Glutamatergic neuron (in vitro differentiated cells): ENCODE results near the gene RESP18. TPM values are rescaled to one million over a fixed set of nuclear protein-coding genes. Genes with fewer than 3 reads are reported as not detected.
A peak's percentile ranks its signal among the peaks of the same experiment; 100 is the strongest.

Experiments
- DNase-seq: peaks from one replicate; pipeline ENCODE4 v3.0.0; 2022
- H3K27ac Mint-ChIP-seq: one replicate; pipeline ENCODE4 v1.8.0; 2020; ENCODE audit warnings: mild to moderate bottlenecking, mixed read lengths, inconsistent platforms; ENCODE audit not compliant: unreplicated experiment
- H3K27me3 Mint-ChIP-seq: one replicate; pipeline ENCODE4 v1.8.0; 2020; ENCODE audit warnings: mild to moderate bottlenecking, moderate library complexity, mixed read lengths, inconsistent platforms; ENCODE audit not compliant: unreplicated experiment
- H3K36me3 Mint-ChIP-seq: one replicate; pipeline ENCODE4 v1.8.0; 2020; ENCODE audit warnings: mild to moderate bottlenecking, mixed read lengths, inconsistent platforms; ENCODE audit not compliant: unreplicated experiment
- H3K4me1 Mint-ChIP-seq: one replicate; pipeline ENCODE4 v1.8.0; 2020; ENCODE audit warnings: mild to moderate bottlenecking, low read depth, mixed read lengths, inconsistent platforms; ENCODE audit not compliant: unreplicated experiment
- H3K4me3 Mint-ChIP-seq: one replicate; pipeline ENCODE4 v1.8.0; 2020; ENCODE audit warnings: mild to moderate bottlenecking, mixed read lengths, inconsistent platforms; ENCODE audit not compliant: unreplicated experiment
- H3K9me3 Mint-ChIP-seq: one replicate; pipeline ENCODE4 v1.8.0; 2020; ENCODE audit warnings: mild to moderate bottlenecking, moderate library complexity, mixed read lengths, inconsistent platforms; ENCODE audit not compliant: unreplicated experiment
- CTCF ChIP-seq: fragments of 200-600 bp; sonication (generic); IDR thresholded peaks from one replicate; pipeline ENCODE4 v1.5.0; 2021; ENCODE audit not compliant: partially characterized antibody, unreplicated experiment
- long read RNA-seq: library from polyadenylated mRNA; unstranded; transcript quantifications from one replicate; pipeline ENCODE4 v2.0.0, GENCODE V29; 2020; ENCODE audit not compliant: unreplicated experiment
- total RNA-seq: library from RNA; stranded (reverse); fragmentation: NEBNext Ultra II Directional; extraction: Animal tissue kit (Norgen Biotek cat#: 25700); gene quantifications from one replicate; pipeline ENCODE4 v1.2.1, GENCODE V29; 2021; ENCODE audit not compliant: unreplicated experiment

Gene RESP18
- not detected for total RNA-seq
- long read RNA-seq: 0 reads

GRCh38 chr2:219332542-219332941 lies at the start of gene RESP18:
TSS of gene RESP18 (minus strand) at chr2:219332744.
- peak within 1 kb of the TSS; percentile 74 for H3K4me3 Mint-ChIP-seq
- peaks cover 5% of the 10 kb centered on the region for H3K9me3 Mint-ChIP-seq
- peaks cover 14% of the 10 kb centered on the region for H3K36me3 Mint-ChIP-seq
- TF ChIP-seq CTCF: no peak
- H3K4me1 Mint-ChIP-seq: peaks cover 4% of the 10 kb centered on the region
- peak; percentile 35 for DNase-seq
- H3K27me3 Mint-ChIP-seq: peaks cover 18% of the 10 kb centered on the region
- no peak within 1 kb of the TSS for H3K27ac Mint-ChIP-seq

GRCh38 chr2:219381448-219381847 lies 48.9 kb upstream of the RESP18 start:
- TF ChIP-seq CTCF: no peak
- H3K27ac Mint-ChIP-seq: no peak overlapping the region
- H3K4me3 Mint-ChIP-seq: no peak overlapping the region
- H3K9me3 Mint-ChIP-seq: peaks cover 3% of the 10 kb centered on the region
- no peak for DNase-seq
- no peaks in the 10 kb centered on the region for H3K36me3 Mint-ChIP-seq
- H3K4me1 Mint-ChIP-seq: peaks cover 4% of the 10 kb centered on the region
- H3K27me3 Mint-ChIP-seq: peaks cover 9% of the 10 kb centered on the region

GRCh38 chr2:219380926-219381325 lies 48.4 kb upstream of the RESP18 start:
- H3K27me3 Mint-ChIP-seq: peaks cover 9% of the 10 kb centered on the region
- H3K4me1 Mint-ChIP-seq: peaks cover 4% of the 10 kb centered on the region
- H3K4me3 Mint-ChIP-seq: no peak overlapping the region
- TF ChIP-seq CTCF: no peak
- H3K9me3 Mint-ChIP-seq: peaks cover 3% of the 10 kb centered on the region
- H3K27ac Mint-ChIP-seq: no peak overlapping the region
- DNase-seq: no peak
- no peaks in the 10 kb centered on the region for H3K36me3 Mint-ChIP-seq

GRCh38 chr2:219378163-219378851 lies 45.8 kb upstream of the RESP18 start:
- DNase-seq: no peak
- Mint-ChIP-seq H3K36me3 (no peaks in the 10 kb centered on the region), H3K27ac (no peak overlapping the region), H3K4me3 (no peak overlapping the region), H3K27me3 (peaks cover 3% of the 10 kb centered on the region), H3K4me1 (peaks cover 4% of the 10 kb centered on the region), H3K9me3 (peaks cover 2% of the 10 kb centered on the region)
- no peak for TF ChIP-seq CTCF

GRCh38 chr2:219369447-219369861 lies 36.9 kb upstream of the RESP18 start:
- peaks cover 2% of the 10 kb centered on the region for H3K4me1 Mint-ChIP-seq
- H3K36me3 Mint-ChIP-seq: no peaks in the 10 kb centered on the region
- peaks cover 4% of the 10 kb centered on the region for H3K27me3 Mint-ChIP-seq
- no peak for DNase-seq
- H3K9me3 Mint-ChIP-seq: peaks cover 2% of the 10 kb centered on the region
- no peak overlapping the region for H3K27ac Mint-ChIP-seq
- H3K4me3 Mint-ChIP-seq: no peak overlapping the region
- TF ChIP-seq CTCF: no peak
